Astrocyte (in vitro differentiated cells and primary cell): ENCODE results near the gene LIN37.

Experiments used
- EZH2 ChIP-seq: IDR thresholded peaks from 2 replicates; pipeline ENCODE4 v1.6.1; 2012; ENCODE audit warnings: mild to moderate bottlenecking, low read length, inconsistent platforms; ENCODE audit not compliant: insufficient read depth
- TF ChIP-seq, protein P1 (sequence below): IDR thresholded peaks from 2 replicates; pipeline ENCODE4 v1.5.1; 2011; ENCODE audit warnings: low read depth, mild to moderate bottlenecking, inconsistent platforms, low read length, moderate library complexity; ENCODE audit not compliant: insufficient read depth

DNA sequence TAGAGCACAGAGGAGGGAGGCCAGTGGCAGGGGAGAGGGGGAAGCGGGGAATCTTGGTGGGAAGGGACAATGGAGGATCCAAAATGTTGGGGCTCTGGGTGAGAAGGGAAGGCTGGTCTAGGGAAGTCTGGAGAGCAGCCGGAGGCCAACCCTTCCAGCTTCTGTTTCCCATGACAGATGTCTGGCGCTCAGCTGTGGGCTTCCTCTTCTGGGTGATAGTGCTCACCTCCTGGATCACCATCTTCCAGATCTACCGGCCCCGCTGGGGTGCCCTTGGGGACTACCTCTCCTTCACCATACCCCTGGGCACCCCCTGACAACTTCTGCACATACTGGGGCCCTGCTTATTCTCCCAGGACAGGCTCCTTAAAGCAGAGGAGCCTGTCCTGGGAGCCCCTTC is 1.8 kb upstream of the LIN37 start:
- TF ChIP-seq, protein P1, sequence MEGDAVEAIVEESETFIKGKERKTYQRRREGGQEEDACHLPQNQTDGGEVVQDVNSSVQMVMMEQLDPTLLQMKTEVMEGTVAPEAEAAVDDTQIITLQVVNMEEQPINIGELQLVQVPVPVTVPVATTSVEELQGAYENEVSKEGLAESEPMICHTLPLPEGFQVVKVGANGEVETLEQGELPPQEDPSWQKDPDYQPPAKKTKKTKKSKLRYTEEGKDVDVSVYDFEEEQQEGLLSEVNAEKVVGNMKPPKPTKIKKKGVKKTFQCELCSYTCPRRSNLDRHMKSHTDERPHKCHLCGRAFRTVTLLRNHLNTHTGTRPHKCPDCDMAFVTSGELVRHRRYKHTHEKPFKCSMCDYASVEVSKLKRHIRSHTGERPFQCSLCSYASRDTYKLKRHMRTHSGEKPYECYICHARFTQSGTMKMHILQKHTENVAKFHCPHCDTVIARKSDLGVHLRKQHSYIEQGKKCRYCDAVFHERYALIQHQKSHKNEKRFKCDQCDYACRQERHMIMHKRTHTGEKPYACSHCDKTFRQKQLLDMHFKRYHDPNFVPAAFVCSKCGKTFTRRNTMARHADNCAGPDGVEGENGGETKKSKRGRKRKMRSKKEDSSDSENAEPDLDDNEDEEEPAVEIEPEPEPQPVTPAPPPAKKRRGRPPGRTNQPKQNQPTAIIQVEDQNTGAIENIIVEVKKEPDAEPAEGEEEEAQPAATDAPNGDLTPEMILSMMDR: no peak
- TF ChIP-seq EZH2: no peak
